ENCODE data around the gene ARL8B. TPM values are rescaled to one million over a fixed set of nuclear protein-coding genes. Genes with fewer than 3 reads are reported as not detected.

ARL8B gene
- total and polyA plus RNA-seq, 4 donors, result 20.2 to 36.2 (median 24.2) TPM

DNA sequence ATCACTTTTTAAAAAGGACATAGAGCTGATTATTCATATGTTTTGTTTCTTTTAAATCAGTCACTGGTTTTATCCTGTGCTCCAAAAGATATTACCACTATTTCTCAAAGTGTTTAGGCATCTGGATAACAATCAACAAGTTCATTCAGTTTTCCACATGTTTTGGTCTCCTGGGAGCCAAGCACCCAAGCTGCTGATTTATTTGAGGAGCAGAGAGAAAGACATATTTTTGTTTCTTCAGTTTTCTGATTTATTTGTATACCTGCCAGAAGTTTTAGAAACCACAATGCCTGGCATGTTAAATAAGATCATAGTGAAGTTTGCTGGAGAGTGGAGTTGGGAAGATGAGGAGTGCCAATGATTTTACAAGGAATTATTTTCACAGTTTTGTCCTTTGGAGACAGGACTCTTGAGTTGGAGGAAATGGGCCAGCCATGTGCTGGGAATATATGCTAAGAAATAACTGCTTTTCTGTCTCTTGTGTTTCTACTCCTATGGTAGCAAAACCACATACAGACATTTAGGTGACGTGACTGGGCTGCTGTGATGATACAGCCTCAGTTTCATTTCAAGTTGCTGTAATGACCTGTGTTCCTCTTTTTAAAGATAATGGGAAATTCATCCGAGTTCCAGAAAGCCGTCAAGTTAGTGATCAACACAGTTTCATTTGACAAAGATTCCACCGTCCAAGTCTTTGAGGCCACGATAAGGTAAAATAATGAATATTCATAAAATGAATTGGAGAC lies 77.1 kb downstream of the ARL8B start:
- no peak overlapping the region for H3K27ac ChIP-seq (ENCODE audit: low read depth in 1 of 2, low read length in 2 of 2)
- H3K27me3 ChIP-seq (ENCODE audit: control insufficient read depth in 4 of 4, insufficient read depth in 4 of 4, low read length in 3 of 4), result no peaks in the 10 kb centered on the region
- 68% methylated on average over 5 of the region's 5 CpGs for WGBS
- no peak overlapping the region for H3K4me3 ChIP-seq (ENCODE audit: low read depth in 1 of 3, low read length in 3 of 3)
- no peaks in the 10 kb centered on the region for H3K9me3 ChIP-seq (ENCODE audit: control insufficient read depth in 4 of 4, low read length in 3 of 4)
- TF ChIP-seq MAX (IDR thresholded peaks at IDR 0.05), result no peak
- TF ChIP-seq, protein P1, sequence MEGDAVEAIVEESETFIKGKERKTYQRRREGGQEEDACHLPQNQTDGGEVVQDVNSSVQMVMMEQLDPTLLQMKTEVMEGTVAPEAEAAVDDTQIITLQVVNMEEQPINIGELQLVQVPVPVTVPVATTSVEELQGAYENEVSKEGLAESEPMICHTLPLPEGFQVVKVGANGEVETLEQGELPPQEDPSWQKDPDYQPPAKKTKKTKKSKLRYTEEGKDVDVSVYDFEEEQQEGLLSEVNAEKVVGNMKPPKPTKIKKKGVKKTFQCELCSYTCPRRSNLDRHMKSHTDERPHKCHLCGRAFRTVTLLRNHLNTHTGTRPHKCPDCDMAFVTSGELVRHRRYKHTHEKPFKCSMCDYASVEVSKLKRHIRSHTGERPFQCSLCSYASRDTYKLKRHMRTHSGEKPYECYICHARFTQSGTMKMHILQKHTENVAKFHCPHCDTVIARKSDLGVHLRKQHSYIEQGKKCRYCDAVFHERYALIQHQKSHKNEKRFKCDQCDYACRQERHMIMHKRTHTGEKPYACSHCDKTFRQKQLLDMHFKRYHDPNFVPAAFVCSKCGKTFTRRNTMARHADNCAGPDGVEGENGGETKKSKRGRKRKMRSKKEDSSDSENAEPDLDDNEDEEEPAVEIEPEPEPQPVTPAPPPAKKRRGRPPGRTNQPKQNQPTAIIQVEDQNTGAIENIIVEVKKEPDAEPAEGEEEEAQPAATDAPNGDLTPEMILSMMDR (IDR thresholded peaks at IDR 0.05; ENCODE audit: low read depth, low read length, missing input control), result no peak
- TF ChIP-seq FOXA2 (IDR thresholded peaks at IDR 0.05), result no peak
- TF ChIP-seq JUND (IDR thresholded peaks at IDR 0.05), result no peak
- TF ChIP-seq FOXA1 (IDR thresholded peaks at IDR 0.05), result no peak
- TF ChIP-seq SP1 (IDR thresholded peaks at IDR 0.05), result no peak
- H3K36me3 ChIP-seq (ENCODE audit: control insufficient read depth in 4 of 4, insufficient read depth in 3 of 4, low read depth in 1 of 4, low read length in 3 of 4), result peaks cover 3 to 48% (median 41%) of the 10 kb centered on the region in 4 donors
- no peak for DNase-seq (ENCODE audit: low spot score)
- peaks cover 9 to 21% (median 15%) of the 10 kb centered on the region in 4 donors for H3K4me1 ChIP-seq (ENCODE audit: control insufficient read depth in 4 of 4, insufficient read depth in 4 of 4, low read length in 3 of 4)
- H3K9ac ChIP-seq (ENCODE audit: low read depth in 1 of 2, low read length in 2 of 2), result no peak overlapping the region

DNA sequence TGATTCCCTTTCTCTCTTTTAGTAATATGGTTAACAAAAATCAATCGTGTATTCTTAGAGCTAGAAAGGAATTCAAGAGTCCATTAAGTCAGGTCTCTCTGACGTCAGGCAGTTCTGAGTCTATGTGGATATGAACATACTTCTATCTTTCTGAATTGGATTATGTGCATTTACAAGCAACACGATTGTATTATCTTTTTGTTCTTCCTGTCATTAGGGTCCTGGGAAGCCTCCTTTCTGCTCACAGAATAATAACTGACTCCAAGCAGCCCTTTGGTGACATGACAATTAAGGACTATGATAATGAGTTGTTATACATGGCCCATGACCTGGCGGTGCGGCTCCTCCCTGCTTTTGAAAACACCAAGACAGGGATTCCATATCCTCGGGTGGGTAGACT lies 79.4 kb downstream of the ARL8B start:
- Histone ChIP-seq H3K27ac (ENCODE audit: low read depth in 1 of 2, low read length in 2 of 2) (no peak overlapping the region), H3K27me3 (ENCODE audit: control insufficient read depth in 4 of 4, insufficient read depth in 4 of 4, low read length in 3 of 4) (no peaks in the 10 kb centered on the region), H3K36me3 (ENCODE audit: control insufficient read depth in 4 of 4, insufficient read depth in 3 of 4, low read depth in 1 of 4, low read length in 3 of 4) (peaks cover 15 to 63% (median 59%) of the 10 kb centered on the region in 4 donors), H3K4me3 (ENCODE audit: low read depth in 1 of 3, low read length in 3 of 3) (no peak overlapping the region), H3K9ac (ENCODE audit: low read depth in 1 of 2, low read length in 2 of 2) (no peak overlapping the region), H3K4me1 (ENCODE audit: control insufficient read depth in 4 of 4, insufficient read depth in 4 of 4, low read length in 3 of 4) (peaks cover 1 to 7% (median 6%) of the 10 kb centered on the region in 4 donors), H3K9me3 (ENCODE audit: control insufficient read depth in 4 of 4, low read length in 3 of 4) (no peaks in the 10 kb centered on the region)
- TF ChIP-seq, protein P1 (IDR thresholded peaks at IDR 0.05; ENCODE audit: low read depth, low read length, missing input control), result no peak
- TF ChIP-seq, protein P2, sequence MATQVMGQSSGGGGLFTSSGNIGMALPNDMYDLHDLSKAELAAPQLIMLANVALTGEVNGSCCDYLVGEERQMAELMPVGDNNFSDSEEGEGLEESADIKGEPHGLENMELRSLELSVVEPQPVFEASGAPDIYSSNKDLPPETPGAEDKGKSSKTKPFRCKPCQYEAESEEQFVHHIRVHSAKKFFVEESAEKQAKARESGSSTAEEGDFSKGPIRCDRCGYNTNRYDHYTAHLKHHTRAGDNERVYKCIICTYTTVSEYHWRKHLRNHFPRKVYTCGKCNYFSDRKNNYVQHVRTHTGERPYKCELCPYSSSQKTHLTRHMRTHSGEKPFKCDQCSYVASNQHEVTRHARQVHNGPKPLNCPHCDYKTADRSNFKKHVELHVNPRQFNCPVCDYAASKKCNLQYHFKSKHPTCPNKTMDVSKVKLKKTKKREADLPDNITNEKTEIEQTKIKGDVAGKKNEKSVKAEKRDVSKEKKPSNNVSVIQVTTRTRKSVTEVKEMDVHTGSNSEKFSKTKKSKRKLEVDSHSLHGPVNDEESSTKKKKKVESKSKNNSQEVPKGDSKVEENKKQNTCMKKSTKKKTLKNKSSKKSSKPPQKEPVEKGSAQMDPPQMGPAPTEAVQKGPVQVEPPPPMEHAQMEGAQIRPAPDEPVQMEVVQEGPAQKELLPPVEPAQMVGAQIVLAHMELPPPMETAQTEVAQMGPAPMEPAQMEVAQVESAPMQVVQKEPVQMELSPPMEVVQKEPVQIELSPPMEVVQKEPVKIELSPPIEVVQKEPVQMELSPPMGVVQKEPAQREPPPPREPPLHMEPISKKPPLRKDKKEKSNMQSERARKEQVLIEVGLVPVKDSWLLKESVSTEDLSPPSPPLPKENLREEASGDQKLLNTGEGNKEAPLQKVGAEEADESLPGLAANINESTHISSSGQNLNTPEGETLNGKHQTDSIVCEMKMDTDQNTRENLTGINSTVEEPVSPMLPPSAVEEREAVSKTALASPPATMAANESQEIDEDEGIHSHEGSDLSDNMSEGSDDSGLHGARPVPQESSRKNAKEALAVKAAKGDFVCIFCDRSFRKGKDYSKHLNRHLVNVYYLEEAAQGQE (IDR thresholded peaks at IDR 0.05), result no peak
- TF ChIP-seq MAX (IDR thresholded peaks at IDR 0.05) (no peak), ATF3 (IDR thresholded peaks at IDR 0.05) (no peak), HNF4A (conservative IDR thresholded peaks at IDR 0.05) (no peak), HNF4G (IDR thresholded peaks at IDR 0.05) (no peak), YY1 (IDR thresholded peaks at IDR 0.05) (no peak), FOXA1 (IDR thresholded peaks at IDR 0.05) (no peak), RXRA (IDR thresholded peaks at IDR 0.05) (no peak), FOXA2 (IDR thresholded peaks at IDR 0.05) (no peak), NR2F2 (IDR thresholded peaks at IDR 0.05) (no peak), GABPA (IDR thresholded peaks at IDR 0.05 in 1 of 2, conservative IDR thresholded peaks at IDR 0.05 in 1 of 2) (no peak), RAD21 (IDR thresholded peaks at IDR 0.05) (no peak), TAF1 (conservative IDR thresholded peaks at IDR 0.05) (no peak), SP1 (IDR thresholded peaks at IDR 0.05) (no peak), JUND (IDR thresholded peaks at IDR 0.05) (no peak), EGR1 (IDR thresholded peaks at IDR 0.05; ENCODE audit: low read depth in 2 of 2) (no peak)
- TF ChIP-seq, protein P3, sequence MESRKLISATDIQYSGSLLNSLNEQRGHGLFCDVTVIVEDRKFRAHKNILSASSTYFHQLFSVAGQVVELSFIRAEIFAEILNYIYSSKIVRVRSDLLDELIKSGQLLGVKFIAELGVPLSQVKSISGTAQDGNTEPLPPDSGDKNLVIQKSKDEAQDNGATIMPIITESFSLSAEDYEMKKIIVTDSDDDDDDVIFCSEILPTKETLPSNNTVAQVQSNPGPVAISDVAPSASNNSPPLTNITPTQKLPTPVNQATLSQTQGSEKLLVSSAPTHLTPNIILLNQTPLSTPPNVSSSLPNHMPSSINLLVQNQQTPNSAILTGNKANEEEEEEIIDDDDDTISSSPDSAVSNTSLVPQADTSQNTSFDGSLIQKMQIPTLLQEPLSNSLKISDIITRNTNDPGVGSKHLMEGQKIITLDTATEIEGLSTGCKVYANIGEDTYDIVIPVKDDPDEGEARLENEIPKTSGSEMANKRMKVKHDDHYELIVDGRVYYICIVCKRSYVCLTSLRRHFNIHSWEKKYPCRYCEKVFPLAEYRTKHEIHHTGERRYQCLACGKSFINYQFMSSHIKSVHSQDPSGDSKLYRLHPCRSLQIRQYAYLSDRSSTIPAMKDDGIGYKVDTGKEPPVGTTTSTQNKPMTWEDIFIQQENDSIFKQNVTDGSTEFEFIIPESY (IDR thresholded peaks at IDR 0.05), result no peak
- 86% methylated on average over 6 of the region's 6 CpGs for WGBS
- no peak for DNase-seq (ENCODE audit: low spot score)

Measured in liver (tissue), 9 donors.